GM21717 (cell line): ENCODE measurements around the gene UBA5.
"Not testable (repeated sequence)": the region's sequence is repeated elsewhere in the genome, so short reads cannot be mapped to it uniquely, and the experiment has no call there.

Experiments used
- ATAC-seq: cut with Tn5 transposase; IDR thresholded peaks from one replicate; pipeline ENCODE4 v1.9.1; 2021; ENCODE audit warnings: mild to moderate bottlenecking, moderate library complexity; ENCODE audit not compliant: unreplicated experiment

Gene UBA5

DNA sequence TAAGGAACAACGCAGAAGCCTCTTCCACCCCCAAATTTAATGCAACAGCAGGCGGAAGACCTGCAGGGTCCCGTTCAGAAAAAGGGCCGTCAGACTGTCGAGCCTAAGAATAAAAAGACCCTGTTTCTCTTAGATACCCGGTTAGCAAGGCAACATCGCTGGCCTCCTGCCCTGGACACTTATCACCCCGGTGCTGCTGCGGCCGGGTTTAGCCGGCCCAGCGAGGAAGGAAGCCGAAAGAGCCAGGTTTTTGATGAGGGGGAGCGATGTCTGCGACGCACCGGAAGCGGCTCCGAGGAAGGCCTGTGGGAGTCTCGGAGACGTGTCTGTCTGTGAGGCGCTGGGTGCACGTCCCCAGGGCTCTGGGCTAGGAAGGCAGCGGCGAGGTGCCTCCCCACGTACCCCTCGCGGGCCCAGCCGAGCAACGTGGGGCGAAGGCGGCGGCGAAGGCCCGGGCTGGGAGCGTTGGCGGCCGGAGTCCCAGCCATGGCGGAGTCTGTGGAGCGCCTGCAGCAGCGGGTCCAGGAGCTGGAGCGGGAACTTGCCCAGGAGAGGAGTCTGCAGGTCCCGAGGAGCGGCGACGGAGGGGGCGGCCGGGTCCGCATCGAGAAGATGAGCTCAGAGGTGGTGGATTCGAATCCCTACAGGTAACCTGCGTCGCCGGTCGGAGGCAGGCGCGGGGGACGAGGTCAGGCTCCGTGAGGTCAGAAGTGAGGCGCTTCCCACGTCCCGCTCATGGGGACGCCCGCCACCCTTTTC, at the start of gene UBA5:
UBA5 (plus strand) TSS at position 278 of the 759 bp plus-strand sequence; CDS start at position 487, 209 bp downstream.
- peak; percentile 77 for ATAC-seq

DNA sequence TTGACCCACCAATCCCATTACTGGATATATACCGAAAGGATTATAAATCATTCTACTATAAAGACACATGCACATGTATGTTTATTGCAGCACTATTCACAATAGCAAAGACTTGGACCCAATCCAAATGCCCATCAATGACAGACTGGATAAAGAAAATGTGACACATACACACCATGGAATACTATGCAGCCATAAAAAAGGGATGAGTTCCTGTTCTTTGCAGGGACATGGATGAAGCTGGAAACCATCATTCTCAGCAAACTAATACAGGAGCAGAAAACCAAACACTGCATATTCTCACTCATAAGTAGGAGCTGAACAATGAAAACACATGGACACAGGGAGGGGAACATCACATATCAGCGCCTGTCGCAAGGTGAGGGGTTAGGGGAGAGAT, 44.8 kb upstream of the UBA5 start:
- ATAC-seq = not testable (repeated sequence)

DNA sequence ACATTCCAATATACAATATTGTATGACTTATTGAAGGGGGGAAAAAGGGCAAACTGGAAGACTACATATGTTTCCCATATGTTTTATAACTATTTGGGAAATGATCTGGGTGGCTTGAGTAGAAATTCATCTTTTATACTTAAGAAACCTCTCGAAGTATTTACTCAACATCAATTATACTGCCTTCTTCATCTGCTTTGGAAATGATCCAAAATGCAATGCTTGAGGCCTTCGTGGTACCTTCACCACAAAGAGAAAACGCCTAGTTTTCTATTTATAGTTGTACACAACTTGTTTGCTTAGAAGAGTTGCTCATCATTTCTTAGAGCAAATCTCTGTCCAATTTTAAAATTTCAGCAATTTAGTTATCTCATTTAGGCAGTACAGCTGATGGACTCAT, 44.2 kb upstream of the UBA5 start:
- ATAC-seq = no peak

DNA sequence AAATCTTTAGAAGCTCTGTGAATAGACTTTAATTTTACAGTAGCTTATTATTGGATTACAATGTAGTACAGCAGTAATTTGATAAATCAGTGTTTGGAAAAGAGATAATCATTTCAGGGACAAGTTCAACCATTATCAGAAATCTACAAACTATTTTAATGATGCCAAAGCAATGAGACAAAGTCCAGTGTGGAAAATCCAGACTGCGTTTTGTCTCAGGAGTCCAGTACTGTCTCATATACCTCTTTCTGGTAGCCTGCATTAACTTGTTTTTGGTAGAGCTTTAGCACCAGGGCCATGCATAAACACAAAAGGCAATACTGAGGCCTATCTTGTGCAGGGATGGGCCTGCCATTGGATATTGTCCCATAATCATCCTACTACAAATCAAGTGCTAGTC, 43.3 kb upstream of the UBA5 start:
- ATAC-seq = no peak

DNA sequence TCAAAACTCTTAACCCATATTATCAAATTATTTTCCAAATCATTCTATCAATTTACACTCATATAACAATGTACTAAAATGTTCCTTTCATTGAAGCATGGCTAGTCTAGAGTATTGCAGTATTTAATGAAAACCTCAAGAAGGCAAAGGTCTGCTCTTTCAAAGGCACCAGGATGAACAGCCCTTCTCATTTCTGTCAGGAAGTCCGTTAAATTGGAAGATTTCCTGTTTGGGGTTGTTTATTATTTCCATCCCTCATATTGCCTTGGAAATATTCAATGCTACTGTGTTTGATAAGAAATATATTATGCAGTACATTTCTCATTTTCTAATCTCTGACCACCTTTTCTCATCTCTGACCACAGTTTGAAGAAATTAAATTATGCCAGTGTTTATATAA, 38.0 kb upstream of the UBA5 start:
- ATAC-seq = no peak

DNA sequence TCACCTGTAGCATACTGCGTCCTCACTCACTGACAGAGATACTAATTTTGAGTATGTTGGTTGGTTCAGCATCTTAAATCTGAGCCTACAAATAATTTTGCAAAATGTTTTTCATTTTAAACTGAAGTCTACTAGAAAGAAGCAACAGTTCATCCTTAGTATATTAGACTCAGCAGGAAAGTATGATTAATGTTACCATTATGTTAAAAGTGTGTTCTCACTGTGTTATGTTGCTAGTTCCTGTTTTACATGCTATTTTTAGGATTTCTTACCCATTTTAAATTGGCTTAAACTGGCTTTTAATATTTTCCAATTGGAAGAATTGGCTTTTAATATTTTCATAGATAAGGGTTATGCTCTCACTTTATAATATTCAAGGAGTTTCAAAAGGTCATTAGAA, 37.4 kb upstream of the UBA5 start:
- no peak for ATAC-seq

DNA sequence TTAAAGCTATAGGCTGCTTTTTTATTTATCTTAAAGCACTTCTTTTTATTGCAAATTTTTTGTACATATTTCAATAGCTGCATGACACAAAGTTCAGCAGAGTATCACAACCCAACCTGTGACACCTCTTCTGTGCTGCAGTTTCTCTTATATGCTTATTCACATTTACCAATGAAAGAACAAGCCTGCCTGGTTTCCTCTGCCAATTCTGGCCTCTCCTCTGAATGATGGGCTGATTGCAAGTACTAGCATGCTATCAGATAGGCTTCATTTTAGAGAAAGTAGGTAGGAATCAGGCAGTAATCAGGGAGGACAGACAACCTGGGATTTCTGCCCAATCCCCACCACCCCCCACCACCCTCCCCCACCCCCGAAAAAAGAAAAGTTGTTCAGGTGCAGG, 36.5 kb upstream of the UBA5 start:
- no peak for ATAC-seq

DNA sequence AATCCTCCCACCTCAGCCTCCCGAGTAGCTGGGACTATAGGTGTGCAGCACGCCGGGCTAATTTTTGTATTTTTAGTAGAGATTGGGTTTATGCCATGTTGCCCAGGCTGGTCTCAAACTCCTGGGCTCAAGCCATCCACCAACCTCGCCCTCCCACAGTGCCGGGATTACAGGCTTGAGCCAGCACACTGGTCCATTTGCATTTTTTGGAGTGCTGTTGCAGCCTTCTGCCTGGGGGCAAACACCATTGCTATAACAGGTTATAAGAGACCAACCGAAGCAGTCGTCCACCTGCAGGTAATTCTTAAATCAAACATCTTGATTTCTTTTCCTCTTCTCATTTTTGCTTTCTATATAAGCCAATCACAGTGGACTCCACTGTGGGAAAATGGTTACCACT, 35.3 kb upstream of the UBA5 start:
- ATAC-seq = no peak

DNA sequence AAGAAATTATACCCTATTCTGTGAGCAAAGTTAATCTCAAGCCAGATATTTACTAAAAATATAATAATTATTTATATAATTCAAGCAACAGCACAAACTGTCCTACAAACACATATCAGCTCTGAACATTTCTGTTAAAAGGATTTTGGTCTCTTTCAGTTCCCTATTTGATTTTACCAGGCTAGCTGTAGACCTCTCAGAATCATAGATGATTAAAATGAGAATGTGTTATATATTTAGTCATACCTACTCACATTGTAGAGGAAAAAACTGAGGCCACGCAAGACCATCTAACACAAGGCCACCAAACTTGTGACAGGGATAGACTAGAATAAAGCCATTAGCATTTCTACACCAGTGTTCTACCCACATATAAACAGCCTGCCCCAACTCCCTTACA, 34.5 kb upstream of the UBA5 start:
- peak; percentile 88 for ATAC-seq

DNA sequence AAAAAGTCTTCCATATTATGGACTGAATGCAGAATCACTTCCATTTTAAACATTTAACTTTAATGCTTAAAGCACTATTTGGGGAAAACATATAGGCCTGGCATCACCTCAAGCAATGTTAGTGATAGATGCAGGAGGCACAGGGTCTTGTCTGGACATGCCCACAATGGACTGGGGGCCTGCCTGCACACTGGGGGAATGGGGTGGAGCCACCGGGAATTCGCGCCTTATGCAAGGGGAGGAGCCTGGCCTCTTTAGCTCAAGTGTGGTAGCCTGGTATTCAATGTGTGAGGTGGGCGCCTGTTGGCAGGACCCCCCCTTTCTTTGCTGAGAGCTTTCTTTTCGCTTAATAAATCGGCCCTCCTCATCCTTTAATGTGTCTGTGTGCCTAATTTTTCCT, 33.2 kb upstream of the UBA5 start:
- ATAC-seq = no peak

DNA sequence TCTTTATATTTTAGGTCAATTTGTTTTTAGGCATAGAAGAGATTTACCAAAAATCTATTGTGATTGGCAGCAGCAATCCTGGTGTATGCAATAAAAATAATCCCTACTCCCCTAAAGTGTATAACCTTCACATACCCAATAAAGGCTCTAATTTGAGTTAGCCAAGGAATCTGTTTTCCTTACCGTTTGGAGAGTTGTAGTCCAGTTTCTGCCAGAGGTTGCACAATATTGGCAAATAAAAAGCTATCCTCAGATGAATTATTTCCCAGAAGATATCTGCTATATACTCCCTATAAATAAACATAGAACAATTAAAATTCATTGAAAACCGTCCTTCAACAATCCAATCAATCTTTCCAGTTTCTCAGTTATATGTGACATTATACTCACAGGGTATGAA, 32.0 kb upstream of the UBA5 start:
- no peak for ATAC-seq

DNA sequence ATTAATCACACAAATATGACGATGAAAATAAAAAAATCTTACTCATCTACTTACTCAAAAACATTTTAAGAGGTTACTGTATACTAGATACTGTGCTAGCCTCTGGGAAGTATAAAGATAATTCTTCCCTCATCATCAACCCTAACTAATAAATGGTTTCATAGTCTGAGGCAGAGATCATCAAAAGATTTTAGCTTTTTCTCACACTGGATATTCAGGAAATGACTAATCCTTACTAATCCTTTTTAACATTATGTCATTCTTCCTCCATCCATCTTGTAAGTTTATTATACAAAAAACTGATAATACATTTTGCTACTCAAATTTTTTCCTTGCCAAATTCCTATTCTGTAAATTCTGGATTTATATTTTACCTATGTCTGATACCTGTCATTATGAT, 30.2 kb upstream of the UBA5 start:
- no peak for ATAC-seq

DNA sequence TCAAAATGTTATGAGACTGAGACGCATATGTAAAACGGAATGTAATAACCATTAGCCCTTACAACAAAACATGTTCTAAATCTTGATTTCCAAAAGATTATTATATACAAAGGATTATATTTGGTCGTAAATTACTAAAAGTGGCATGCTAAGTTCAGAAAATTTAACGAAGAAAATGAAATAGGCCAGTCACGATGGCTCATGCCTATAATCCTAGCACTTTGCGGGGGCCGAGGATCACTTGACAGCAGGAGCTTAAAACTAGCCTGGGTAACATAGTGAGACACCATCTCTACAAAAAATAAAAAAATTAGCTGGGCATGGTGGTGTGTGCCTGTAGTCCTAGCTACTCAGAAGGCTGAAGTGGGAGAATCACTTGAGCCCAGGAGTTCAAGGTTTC, 29.5 kb upstream of the UBA5 start:
- no peak for ATAC-seq

DNA sequence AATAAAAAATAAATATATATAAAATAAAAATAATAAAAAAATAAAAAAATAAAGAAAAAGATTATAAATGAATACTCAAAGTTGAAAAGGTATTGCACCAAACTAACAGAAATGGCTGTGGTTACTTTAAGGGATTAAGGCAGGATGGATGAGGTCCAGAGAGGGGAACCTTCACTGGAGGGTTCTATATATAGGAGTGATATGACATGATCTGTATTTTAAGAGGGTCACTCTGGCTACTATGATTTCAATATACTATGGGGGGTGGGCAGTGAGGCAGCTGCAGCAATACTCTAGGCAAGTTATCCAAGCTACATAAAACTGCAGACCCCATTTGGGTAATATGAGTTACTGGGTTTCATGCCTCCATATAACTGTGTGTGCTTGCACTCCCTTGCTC, 25.1 kb upstream of the UBA5 start:
- ATAC-seq = no peak

DNA sequence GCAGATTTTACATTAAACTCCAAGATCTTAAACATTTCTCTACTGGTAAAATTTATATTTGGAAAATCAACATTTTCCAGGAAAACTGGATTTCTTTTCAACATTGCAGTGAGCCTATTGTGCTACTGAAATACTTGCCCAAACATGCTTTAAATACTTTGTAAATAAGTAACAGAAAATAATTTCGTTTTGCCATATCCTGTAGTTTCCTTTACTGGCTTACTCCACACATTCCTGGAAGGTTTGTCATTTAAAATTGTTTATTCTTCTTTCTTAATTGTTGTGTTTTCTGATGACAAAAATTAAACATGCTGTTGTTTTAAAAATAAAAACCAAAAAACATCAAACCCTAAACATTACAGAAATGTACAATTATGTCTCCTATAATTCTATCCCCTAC, 22.5 kb upstream of the UBA5 start:
- ATAC-seq = no peak

DNA sequence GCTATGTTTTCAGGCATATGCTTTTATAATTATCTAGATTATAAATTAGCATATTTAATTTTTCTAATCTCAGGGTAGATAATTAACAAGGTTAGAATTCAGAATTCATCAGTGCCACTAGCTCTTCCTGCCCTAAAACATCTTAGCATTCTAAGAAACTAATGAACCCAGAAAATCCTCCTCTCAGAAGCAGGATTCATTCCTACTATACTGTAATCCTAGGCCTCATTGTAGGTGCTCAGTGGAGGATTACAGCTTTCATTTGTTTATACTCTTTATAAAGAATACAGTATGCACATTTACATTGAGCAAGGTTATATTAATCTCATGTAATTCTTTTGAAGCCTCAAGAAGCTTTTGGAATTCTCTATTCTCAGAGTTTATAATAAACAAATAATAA, 21.4 kb upstream of the UBA5 start:
- no peak for ATAC-seq

DNA sequence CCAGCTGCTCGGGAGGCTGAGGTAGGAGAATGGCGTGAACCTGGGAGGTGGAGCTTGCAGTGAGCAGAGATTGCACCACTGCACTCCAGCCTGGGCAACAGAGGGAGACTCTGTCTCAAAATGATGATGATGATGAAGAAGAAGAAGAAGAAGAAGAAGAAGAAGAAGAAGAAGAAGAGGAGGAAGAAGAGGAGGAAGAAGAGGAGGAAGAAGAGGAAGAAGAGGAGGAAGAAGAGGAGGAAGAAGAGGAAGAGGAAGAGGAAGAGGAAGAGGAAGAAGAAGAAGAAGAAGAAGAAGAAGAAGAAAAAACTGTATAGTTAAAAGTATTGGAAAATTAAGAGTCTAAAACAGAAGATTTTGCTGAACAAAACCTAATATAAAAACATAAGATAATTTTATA, 18.7 kb upstream of the UBA5 start:
- ATAC-seq = not testable (repeated sequence)

DNA sequence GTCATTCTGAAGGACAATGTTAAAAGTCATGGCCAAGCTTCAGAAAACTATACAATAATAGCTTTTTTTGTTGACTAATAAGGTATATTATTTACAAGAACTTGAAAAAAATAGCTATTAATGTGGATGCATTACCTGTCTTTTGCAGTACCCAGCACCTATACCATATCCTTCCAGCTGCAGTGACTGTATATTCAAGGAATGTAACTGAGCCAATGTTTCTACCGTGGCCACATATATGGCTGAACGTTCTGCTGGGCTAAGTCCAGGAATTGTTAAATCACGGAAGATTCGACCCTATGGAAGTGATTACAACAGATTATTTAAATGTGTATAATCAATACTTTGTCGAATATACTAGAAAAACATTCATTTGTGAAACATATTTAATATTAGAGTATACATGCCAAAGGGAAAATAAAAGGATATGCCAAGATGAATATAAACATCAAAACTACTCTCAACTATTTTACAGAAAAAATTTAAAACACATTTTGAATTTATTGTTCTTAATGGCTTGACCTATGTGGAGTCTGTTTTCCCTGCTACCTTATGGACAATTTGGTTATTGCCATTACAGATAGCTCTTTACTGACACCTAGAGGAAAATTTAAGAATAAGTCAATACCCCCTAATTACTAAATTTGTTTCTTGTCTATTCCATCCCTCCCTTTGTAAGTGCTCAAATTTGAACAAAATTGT, 18.1 kb upstream of the UBA5 start:
- no peak for ATAC-seq

DNA sequence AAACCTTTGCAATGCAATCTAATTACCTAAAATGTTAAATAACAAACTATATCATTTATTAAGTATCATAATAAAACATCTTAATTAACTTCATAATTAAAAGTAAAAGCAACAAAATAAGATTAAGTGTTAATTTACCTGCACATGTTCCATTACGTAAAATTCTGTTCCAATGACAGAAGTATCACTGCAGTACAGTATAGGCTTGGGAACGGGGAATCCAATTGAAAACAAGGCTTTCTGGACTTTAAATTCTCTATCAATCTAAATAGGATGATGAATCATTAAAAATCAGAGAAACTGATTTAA, 17.6 kb upstream of the UBA5 start:
- no peak for ATAC-seq

DNA sequence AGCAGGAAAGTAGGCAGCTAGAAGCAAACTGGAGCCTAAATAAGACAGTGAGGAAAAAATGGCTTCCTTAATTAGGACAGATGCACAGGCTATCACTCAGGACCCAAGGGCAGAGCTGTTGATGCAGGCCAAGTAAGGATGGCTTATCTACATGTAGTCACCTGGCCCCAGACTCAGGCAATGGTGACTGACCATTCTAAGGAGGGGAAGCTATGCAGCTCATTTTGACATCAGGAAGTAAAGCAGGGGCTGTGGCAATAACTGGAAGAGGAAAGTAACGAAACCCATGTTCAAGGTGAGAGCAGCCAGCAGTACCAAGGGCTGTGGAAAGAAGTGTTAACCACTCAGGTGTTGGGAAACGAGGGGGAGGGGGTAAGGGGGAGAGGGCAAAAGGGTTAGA, 16.8 kb upstream of the UBA5 start:
- no peak for ATAC-seq

DNA sequence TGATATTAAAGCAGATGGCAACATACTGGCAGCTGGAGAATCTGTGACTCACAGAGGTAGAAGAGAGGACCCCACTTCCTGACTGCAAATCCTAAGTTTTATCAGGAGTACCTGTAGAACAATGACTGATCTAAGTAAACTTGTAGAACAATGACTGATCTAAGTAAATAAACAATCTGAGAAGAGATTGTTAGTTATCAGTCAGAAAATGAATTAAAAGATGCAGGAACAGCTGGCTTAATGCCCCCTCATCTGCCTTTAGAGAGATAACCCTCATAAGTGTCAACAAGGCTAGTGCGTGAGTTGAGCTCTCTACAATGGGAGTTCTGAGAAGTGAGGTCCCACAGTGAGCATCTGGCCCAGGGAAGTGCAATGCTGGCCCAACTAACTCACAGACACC, 15.1 kb upstream of the UBA5 start:
- no peak for ATAC-seq

DNA sequence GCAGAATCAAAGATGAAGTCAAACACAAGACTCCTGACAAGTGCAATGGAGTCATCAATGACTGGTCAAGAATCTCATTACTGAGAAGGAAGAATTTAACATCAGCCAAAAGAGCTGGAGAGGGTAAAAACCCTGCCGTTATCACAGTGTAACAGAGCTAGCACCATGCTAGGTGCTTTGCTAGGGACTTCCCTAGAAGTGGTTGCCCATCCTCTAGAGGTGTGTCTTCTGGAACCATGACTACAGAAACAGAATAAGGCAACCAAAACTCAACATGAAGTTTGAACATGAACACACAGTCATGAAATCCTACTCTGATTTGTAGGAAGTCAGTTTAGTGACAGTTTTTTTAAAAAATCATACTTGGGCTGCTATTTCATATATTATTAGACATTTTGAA, 10.0 kb upstream of the UBA5 start:
- no peak for ATAC-seq
